ENCODE results near the gene CD14.
"Not testable (repeated sequence)": the region's sequence is repeated elsewhere in the genome, so short reads cannot be mapped to it uniquely, and the experiment has no call there.

CD14 gene

GRCh38 chr5:140603734-140604133, 29.2 kb downstream of the CD14 start (continued):
- TF ChIP-seq CTCF (tag by site-specific recombination; IDR thresholded peaks at IDR 0.05) (no peak), TCF7L2 (IDR thresholded peaks at IDR 0.05; ENCODE audit: borderline replicate concordance, low read depth, low read length) (no peak), PRDM1 (tag by site-specific recombination; IDR thresholded peaks at IDR 0.05) (no peak), BCL11A (tag by site-specific recombination; IDR thresholded peaks at IDR 0.05; ENCODE audit: low read depth) (no peak), ZBTB49 (tag by site-specific recombination; IDR thresholded peaks at IDR 0.05; ENCODE audit: low read depth) (no peak), ZNF112 (tag by site-specific recombination; IDR thresholded peaks at IDR 0.05) (no peak), ZNF510 (tag by site-specific recombination; IDR thresholded peaks at IDR 0.05; ENCODE audit: insufficient replicate concordance) (no peak), YY2 (tag by site-specific recombination; IDR thresholded peaks at IDR 0.05) (no peak)

GRCh38 chr5:140603446-140603698, 29.6 kb downstream of the CD14 start:
- H3K9me3 ChIP-seq (ENCODE audit: control insufficient read depth, insufficient read depth, low read depth, low read length); H3K4me3 ChIP-seq (ENCODE audit: low read depth, low read length); POLR2A ChIA-PET; H3K36me3 ChIP-seq (ENCODE audit: control insufficient read depth in 2 of 2, insufficient read depth in 1 of 2, low read length in 2 of 2); H3K4me1 ChIP-seq (ENCODE audit: control insufficient read depth, insufficient read depth, low read length); H3K27ac ChIP-seq (ENCODE audit: extremely low read depth, low read depth, low read length): not testable (repeated sequence)
- CTCF ChIA-PET, result interaction anchor here (0.5 kb wide), 1 partner anchor 20 kb away, joined by 4 read pairs; no protein-coding TSS in a partner anchor

GRCh38 chr5:140602147-140602546, 30.8 kb downstream of the CD14 start:
- H3K27ac ChIP-seq (ENCODE audit: extremely low read depth, low read depth, low read length), result no peak overlapping the region
- CTCF ChIA-PET, result no interaction called here
- TF ChIP-seq ZNF10 (tag by site-specific recombination; IDR thresholded peaks at IDR 0.05), result no peak
- TF ChIP-seq ZNF184 (tag by site-specific recombination; IDR thresholded peaks at IDR 0.05), result no peak
- no peak for TF ChIP-seq WT1 (tag by site-specific recombination; IDR thresholded peaks at IDR 0.05)
- TF ChIP-seq ZNF561 (tag by site-specific recombination; IDR thresholded peaks at IDR 0.05; ENCODE audit: borderline replicate concordance), result no peak
- TF ChIP-seq BCL6B (tag by site-specific recombination; IDR thresholded peaks at IDR 0.05), result no peak
- no peak for TF ChIP-seq PRDM4 (tag by site-specific recombination; IDR thresholded peaks at IDR 0.05)
- TF ChIP-seq ZNF670 (tag by site-specific recombination; IDR thresholded peaks at IDR 0.05; ENCODE audit: low read depth), result no peak
- POLR2A ChIA-PET, result no interaction called here
- no peaks in the 10 kb centered on the region for H3K36me3 ChIP-seq (ENCODE audit: control insufficient read depth in 2 of 2, insufficient read depth in 1 of 2, low read length in 2 of 2)
- H3K4me1 ChIP-seq (ENCODE audit: control insufficient read depth, insufficient read depth, low read length), result no peaks in the 10 kb centered on the region
- H3K4me3 ChIP-seq (ENCODE audit: low read depth, low read length), result no peak overlapping the region
- no peaks in the 10 kb centered on the region for H3K9me3 ChIP-seq (ENCODE audit: control insufficient read depth, insufficient read depth, low read depth, low read length)

Measured in HEK293 (cell line).